H1 (cell line): ENCODE measurements around the gene PCDH9.

Experiments
- EP300 ChIP-seq, 2 experiments: IDR thresholded peaks; 1 replicate in 1 of 2; 2 replicates in 1 of 2; pipeline ENCODE4 v1.6.1; 2011 to 2012; ENCODE audit warnings: low read depth in 2 of 2, low read length in 2 of 2, mild to moderate bottlenecking in 2 of 2, borderline replicate concordance in 1 of 2, inconsistent platforms in 1 of 2, moderate library complexity in 1 of 2
- EZH2 ChIP-seq: fragments of 200-600 bp; sonication (generic); IDR thresholded peaks from 2 replicates; pipeline ENCODE4 v1.7.1; 2012; ENCODE audit warnings: low read depth, mild to moderate bottlenecking, moderate library complexity, low read length, inconsistent platforms; ENCODE audit not compliant: severe bottlenecking
- GTF2F1 ChIP-seq: IDR thresholded peaks from 2 replicates; pipeline ENCODE4 v1.6.1; 2012; ENCODE audit warnings: low read depth, low read length, improper control_type of control experiment, borderline replicate concordance
- POLR2A ChIP-seq, 2 experiments: IDR thresholded peaks; 1 replicate in 1 of 2; 2 replicates in 1 of 2; pipeline ENCODE4 v1.6.1; 2011; ENCODE audit warnings: low read depth in 2 of 2, low read length in 2 of 2, mild to moderate bottlenecking in 2 of 2; ENCODE audit errors: control extremely low read depth in 1 of 2
- POLR2AphosphoS5 ChIP-seq: IDR thresholded peaks from 2 replicates; pipeline ENCODE4 v1.6.1; 2011; ENCODE audit warnings: low read depth, low read length
- SP1 ChIP-seq: IDR thresholded peaks from 2 replicates; pipeline ENCODE4 v1.6.1; 2011; ENCODE audit warnings: low read depth, low read length
- SP2 ChIP-seq: IDR thresholded peaks from 2 replicates; pipeline ENCODE4 v1.6.1; 2012; ENCODE audit warnings: mild to moderate bottlenecking, low read length, inconsistent platforms
- TAF1 ChIP-seq: IDR thresholded peaks from 2 replicates; pipeline ENCODE4 v1.6.1; 2011; ENCODE audit warnings: mild to moderate bottlenecking, low read depth, low read length
- TF ChIP-seq, protein P1 (sequence below), 3 experiments: IDR thresholded peaks; 1 replicate in 2 of 3; 2 replicates in 1 of 3; pipeline versions ENCODE4 v1.5.1 to v1.6.1; 2011; ENCODE audit warnings: low read length in 3 of 3, mild to moderate bottlenecking in 3 of 3, inconsistent platforms in 2 of 3, low read depth in 1 of 3, moderate library complexity in 1 of 3; ENCODE audit not compliant: insufficient read depth in 1 of 3; ENCODE audit errors: control extremely low read depth in 1 of 3
- TF ChIP-seq, protein P2 (sequence below): IDR thresholded peaks from 2 replicates; pipeline ENCODE4 v1.6.1; 2012; ENCODE audit warnings: inconsistent platforms
- TF ChIP-seq, protein P3 (sequence below): IDR thresholded peaks from 2 replicates; pipeline ENCODE4 v1.6.1; 2011; ENCODE audit warnings: low read length, improper control_type of control experiment

DNA sequence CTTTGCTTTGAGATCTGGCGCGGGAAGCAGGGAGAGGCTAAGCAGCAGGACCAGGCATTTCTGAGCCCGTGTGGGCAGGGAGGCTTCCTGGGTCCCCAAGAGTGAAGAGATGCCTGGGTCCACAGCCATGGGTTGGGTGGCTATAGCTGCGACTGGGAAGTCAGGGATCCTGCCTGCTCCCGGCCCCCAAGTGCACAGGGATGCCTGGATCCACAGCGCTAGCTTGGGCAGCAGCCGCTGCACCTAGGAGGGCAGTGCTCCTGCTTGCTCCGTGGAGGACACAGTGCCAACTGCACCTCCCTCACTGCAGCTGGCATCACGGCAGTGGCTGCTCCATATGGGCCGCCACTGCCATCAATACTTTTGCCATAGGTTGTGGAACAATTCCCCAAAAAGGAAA, 384.7 kb downstream of the PCDH9 start:
- no peak for TF ChIP-seq SP1
- TF ChIP-seq POLR2AphosphoS5, result no peak
- TF ChIP-seq, protein P1, sequence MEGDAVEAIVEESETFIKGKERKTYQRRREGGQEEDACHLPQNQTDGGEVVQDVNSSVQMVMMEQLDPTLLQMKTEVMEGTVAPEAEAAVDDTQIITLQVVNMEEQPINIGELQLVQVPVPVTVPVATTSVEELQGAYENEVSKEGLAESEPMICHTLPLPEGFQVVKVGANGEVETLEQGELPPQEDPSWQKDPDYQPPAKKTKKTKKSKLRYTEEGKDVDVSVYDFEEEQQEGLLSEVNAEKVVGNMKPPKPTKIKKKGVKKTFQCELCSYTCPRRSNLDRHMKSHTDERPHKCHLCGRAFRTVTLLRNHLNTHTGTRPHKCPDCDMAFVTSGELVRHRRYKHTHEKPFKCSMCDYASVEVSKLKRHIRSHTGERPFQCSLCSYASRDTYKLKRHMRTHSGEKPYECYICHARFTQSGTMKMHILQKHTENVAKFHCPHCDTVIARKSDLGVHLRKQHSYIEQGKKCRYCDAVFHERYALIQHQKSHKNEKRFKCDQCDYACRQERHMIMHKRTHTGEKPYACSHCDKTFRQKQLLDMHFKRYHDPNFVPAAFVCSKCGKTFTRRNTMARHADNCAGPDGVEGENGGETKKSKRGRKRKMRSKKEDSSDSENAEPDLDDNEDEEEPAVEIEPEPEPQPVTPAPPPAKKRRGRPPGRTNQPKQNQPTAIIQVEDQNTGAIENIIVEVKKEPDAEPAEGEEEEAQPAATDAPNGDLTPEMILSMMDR (IDR thresholded peaks at IDR 0.05; ENCODE audit: control extremely low read depth in 1 of 3, insufficient read depth in 1 of 3, low read depth in 1 of 3, low read length in 3 of 3), result no peak
- no peak for TF ChIP-seq GTF2F1
- TF ChIP-seq EZH2, result no peak
- no peak for TF ChIP-seq POLR2A (IDR thresholded peaks at IDR 0.05; ENCODE audit: control extremely low read depth in 1 of 2, low read depth in 2 of 2, low read length in 2 of 2)
- TF ChIP-seq, protein P2, sequence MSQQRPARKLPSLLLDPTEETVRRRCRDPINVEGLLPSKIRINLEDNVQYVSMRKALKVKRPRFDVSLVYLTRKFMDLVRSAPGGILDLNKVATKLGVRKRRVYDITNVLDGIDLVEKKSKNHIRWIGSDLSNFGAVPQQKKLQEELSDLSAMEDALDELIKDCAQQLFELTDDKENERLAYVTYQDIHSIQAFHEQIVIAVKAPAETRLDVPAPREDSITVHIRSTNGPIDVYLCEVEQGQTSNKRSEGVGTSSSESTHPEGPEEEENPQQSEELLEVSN, result no peak
- no peak for TF ChIP-seq TAF1
- no peak for TF ChIP-seq SP2
- TF ChIP-seq, protein P3, sequence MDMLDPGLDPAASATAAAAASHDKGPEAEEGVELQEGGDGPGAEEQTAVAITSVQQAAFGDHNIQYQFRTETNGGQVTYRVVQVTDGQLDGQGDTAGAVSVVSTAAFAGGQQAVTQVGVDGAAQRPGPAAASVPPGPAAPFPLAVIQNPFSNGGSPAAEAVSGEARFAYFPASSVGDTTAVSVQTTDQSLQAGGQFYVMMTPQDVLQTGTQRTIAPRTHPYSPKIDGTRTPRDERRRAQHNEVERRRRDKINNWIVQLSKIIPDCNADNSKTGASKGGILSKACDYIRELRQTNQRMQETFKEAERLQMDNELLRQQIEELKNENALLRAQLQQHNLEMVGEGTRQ, result no peak
- TF ChIP-seq EP300 (IDR thresholded peaks at IDR 0.05; ENCODE audit: borderline replicate concordance in 1 of 2, low read depth in 2 of 2, low read length in 2 of 2), result no peak
